Glomerular endothelial cell (primary cell): ENCODE results near the gene NR3C2. TPM values are rescaled to one million over a fixed set of nuclear protein-coding genes. Genes with fewer than 3 reads are reported as not detected.

Experiments
- DNase-seq: peaks from one replicate; pipeline ENCODE4 v3.0.0-alpha.2; 2011; ENCODE audit warnings: low read depth, low spot score; ENCODE audit errors: extremely low read depth
- total RNA-seq: library from RNA; depleted of rRNA; stranded (reverse); fragments of >200 nt; gene quantifications from 2 replicates; pipeline ENCODE4 v1.2.3, GENCODE V29; 2015

Gene NR3C2
- total RNA-seq, 1 donor from 2014 or later, result 5.2 TPM

DNA sequence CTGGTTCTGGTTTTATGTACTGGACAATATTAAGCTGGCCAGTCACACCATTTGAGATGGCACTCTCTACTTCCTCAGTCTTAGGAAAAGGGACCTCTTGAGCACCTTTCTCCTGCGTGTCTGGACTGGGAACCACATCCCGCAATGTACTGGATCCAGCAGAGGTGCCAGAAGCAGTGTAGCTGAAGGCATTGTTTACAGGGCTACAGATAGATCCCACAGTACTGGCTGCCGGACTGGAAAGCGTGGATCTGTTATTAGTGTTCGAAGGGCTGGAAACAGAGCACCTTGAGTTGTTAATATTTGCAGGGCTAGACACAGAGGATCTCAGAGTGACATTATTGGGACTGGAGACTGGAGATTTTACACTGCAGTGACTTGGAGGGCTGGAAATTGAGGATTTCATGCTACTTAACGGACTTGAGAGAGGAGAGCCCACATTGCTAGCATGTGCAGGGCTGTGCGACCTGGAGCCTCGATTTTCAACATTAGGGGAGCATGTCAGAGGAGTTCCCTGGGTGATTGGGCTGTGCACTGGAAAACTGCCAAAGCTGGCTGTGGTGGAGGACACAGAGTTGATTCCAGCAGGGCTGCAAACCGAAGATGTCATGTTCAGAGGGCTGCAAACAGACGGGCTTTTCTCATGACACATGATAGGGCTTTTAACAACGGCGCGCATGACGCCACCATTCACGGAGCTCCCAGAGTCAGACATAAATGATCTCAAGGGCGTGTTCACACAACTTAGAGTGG is 6.4 kb downstream of the NR3C2 start:
- no peak for DNase-seq

GRCh38 chr4:148434075-148434773 is 8.0 kb downstream of the NR3C2 start:
- DNase-seq, result no peak

GRCh38 chr4:148431401-148431800 is 10.8 kb downstream of the NR3C2 start:
- DNase-seq, result no peak

DNA sequence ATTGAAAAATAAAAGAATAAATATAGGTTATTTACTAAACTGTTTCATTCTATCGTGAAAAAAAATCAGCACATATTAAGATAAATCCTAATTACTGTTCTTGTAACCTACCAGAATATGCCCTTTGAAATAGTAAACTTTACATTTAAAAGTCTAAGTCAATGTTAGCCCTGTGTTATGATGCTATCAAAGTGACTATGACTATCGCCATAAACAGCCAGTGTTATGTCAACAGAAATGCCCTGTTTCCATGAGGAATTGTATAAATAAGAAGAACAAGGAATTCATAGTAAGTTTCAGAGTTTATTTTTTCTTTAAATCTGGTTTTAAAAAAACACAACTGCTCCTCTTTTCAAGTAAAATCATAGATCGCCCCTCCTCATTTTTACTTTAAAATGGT is 11.4 kb downstream of the NR3C2 start:
- no peak for DNase-seq

GRCh38 chr4:148429206-148429605 is 13.0 kb downstream of the NR3C2 start:
- no peak for DNase-seq

DNA sequence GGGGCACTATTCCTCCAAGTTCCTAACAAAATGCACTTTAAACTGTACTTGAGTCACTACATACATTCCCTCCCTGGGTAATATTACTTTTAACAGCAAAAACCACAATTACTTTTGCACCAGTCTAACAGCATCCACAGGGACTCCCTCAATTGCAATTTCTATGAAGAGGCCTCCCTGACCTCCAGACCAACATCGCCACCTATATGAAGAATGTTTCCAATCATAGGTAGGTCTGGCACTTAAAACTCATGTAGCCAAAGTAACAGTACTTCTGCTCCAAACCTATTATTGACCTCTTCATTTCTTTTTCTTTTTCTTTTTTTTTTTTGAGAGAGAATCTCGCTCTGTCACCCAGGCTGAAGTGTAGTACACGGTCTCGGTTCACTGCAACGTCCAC is 15.6 kb downstream of the NR3C2 start:
- DNase-seq, result no peak

- DNase-seq, result no peak
These were observed 16.7 kb downstream of the NR3C2 start for GRCh38 chr4:148425327-148426110.

- no peak for DNase-seq
These were observed 21.8 kb downstream of the NR3C2 start for GRCh38 chr4:148420397-148420796.

DNA sequence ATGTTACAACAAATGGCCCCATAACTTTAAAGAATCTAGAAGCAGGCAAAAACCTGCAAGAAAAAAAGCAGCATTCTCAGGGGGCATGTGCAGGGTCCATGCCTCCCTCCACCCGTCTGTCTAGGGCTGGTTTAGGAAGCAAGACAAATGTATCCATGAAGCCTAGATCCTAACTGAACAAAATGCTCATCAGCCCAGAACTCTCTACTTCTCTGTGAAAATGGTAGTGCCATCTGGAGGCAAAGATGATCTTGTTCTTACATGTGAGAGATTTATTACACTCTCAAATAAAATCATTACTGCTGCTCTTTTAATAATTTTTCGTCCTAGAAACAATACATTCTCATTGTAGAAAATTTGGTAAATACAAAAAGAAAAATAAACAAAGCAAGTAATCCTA is 26.7 kb downstream of the NR3C2 start:
- no peak for DNase-seq

DNA sequence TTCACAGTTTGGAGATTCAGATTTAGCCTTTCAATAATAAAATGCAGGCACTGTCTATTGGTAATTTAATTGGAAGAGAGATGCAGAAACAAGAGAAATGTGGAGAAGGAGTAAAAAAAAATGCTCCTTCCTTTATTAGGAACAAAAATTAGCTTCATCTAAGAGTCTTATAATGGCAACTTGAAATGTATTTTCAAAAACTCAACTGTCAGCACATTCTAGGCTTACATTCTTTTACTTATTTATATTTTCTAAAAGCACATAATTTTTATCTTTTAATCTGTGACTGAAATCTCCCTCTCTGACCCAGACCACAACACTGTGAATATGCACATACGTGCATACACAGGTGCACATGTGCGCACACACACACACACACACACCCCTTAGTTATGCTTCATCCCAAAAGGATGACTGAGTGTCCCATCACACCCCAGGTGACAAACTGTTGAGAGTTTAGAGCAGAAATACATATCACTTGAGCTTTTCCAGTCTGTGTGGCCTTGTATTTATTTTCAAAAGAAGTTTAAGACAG is 29.7 kb downstream of the NR3C2 start:
- DNase-seq, result no peak

- no peak for DNase-seq
These were observed 36.9 kb downstream of the NR3C2 start for GRCh38 chr4:148405161-148405893.

DNA sequence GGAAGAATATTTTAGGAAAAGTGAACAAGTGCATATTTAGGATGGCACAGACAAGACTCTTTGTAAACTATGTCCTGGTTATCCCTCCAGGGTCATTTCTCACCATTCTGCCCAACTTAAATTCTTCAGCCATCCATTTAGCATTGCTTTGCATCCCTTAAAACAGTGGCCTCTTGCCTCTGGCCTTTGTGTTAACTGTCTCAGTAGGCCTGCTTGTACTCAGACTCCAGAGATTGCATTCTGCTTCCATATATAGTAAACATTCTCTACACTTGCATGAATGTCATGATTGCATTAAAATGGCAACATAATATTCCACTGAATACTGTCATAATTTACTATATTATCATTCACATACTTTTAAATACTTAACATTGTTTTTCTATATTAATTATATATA is 43.2 kb downstream of the NR3C2 start:
- DNase-seq, result no peak

GRCh38 chr4:148397771-148398170 is 44.4 kb downstream of the NR3C2 start:
- DNase-seq, result no peak

DNA sequence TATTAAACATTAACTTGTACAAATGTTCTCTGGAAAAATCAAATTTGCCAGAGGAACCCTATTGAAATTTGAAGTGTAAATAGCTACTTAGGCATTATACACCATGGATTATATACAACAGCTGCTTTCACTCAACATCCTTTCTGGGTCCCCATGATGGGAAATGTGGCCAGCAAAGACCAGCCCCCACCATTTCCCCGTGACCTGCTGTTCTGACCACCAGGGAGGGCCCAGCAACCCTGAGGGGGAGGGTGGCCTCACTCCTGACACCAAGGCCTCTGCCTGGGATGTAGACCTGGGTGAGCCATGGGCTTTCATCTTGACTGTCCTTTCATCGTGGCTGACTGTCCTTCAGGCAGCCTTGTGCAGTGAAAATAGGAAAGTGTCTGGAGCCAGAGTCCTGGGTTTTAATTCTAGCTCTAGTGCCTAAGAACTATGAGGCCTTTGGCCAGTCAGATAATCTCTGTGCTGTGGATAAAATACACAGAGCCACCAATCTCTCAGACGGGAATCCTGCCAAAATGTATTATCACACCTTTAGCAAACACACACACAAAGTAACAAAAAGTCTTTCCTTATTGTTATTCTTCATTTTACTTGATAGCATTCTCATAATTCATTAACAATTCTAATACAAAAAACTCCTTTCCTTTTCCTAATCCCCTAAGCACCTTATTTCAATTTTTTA is 45.1 kb downstream of the NR3C2 start:
- DNase-seq, result no peak

GRCh38 chr4:148395771-148396170 is 46.4 kb downstream of the NR3C2 start:
- DNase-seq, result no peak

GRCh38 chr4:148391056-148391455 is 51.2 kb downstream of the NR3C2 start:
- no peak for DNase-seq

- DNase-seq, result no peak
These were observed 51.9 kb downstream of the NR3C2 start for GRCh38 chr4:148390311-148390710.

DNA sequence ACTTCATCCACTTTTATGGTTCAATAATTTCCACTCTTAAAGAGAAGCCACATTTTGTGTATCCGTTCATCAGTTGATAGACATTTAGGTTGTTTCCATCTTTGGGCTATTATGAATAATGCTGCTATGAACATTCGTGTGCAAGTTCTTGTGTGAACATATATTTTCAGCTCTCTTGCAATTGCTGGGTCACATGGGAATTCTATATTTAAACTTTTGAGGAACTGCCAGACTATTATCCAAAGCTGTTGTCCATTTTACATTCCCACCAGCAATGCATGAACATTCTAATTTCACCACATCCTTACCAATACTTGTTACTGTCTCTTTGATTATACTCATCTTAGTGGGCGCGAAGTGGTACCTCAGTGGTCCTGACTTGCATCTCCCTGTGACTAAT is 61.9 kb downstream of the NR3C2 start:
- DNase-seq, result no peak

- peak; percentile 77 for DNase-seq
These were observed 66.1 kb downstream of the NR3C2 start for GRCh38 chr4:148376151-148376550.

DNA sequence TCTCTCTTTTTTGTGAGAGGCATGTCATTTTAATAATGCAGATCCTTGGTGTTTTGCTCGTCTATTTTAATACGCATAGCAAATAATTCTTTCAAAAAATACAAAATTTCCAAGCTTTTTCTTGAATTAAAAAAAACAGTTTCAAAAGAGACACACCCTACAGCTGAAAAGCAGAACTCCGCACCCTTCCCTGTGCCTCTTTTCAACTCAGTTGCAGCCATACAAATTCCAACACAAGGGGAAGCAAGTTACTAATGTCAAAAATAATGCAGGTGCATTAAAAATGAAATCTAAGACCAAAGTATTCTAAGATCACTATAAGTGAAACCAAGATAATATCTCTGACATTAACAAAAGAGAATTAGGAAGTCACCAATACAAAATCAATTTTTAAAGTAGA is 66.6 kb downstream of the NR3C2 start:
- DNase-seq, result no peak
